Measurements from ENCODE around the gene KIAA1217. TPM values are rescaled to one million over a fixed set of nuclear protein-coding genes. Genes with fewer than 3 reads are reported as not detected.

KIAA1217 gene
- total and polyA plus RNA-seq, 2 of the 4 experiments (the other 2 are of a cell fraction), result 3.4 to 4.4 TPM

DNA sequence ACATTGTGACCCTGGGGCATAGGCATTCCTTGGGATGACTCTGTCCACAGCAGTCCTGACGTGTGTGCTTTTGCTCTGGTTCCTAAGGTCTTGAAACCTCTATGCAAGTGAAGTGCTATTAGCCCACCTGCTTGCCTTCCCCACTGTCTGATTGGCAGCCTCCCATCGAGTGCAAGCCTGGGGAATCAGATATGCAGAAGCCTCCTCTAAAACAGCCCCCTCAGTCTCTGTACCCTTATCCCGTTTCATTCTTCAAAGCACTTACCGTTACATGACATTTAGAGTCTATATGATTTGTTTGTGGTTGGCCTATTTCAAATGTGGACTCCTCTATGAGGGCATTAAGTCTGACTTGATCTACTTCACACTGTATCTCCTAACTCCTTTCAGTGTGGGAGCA, 4.3 kb downstream of the KIAA1217 start:
- H3K4me1 ChIP-seq (ENCODE audit: control insufficient read depth, insufficient read depth, low read length), result peaks cover 4% of the 10 kb centered on the region; the same call in 1 of the 2 replicates
- H3K18ac ChIP-seq (ENCODE audit: low read depth, low read length), result no peak overlapping the region
- H2AFZ ChIP-seq (replicated peaks; ENCODE audit: low read length, poor library complexity), result no peak overlapping the region
- no peak overlapping the region for H3K23ac ChIP-seq (ENCODE audit: low read depth, low read length)
- H3K27me3 ChIP-seq (ENCODE audit: control insufficient read depth, insufficient read depth, low read length), result peaks cover 3% of the 10 kb centered on the region; the same call in 1 of the 2 replicates
- no peak overlapping the region for H2BK15ac ChIP-seq (ENCODE audit: low read depth, low read length)
- dilution Hi-C loops (cut with HindIII; ENCODE audit: low sequenced_read_pairs, unreplicated experiment) (no loop called here), intact Hi-C loops (cut with micrococcal nuclease) (no loop called here), in situ Hi-C loops (cut with MboI; ENCODE audit: low sequenced_read_pairs) (loop anchor here (10.0 to 25.0 kb wide), 2 partner anchors 292 to 1051 kb away; no protein-coding TSS in a partner anchor)
- H4K20me1 ChIP-seq (ENCODE audit: insufficient read depth, low read length), result no peaks in the 10 kb centered on the region
- no peak overlapping the region for H3K27ac ChIP-seq (ENCODE audit: insufficient read depth, low read length)
- TF ChIP-seq RFX5 (IDR thresholded peaks at IDR 0.05; ENCODE audit: low read depth, low read length) (no peak), MAZ (IDR thresholded peaks at IDR 0.05; ENCODE audit: borderline replicate concordance, low read depth, low read length) (no peak), SMC3 (IDR thresholded peaks at IDR 0.05; ENCODE audit: low read depth, low read length) (no peak), CEBPB (IDR thresholded peaks at IDR 0.05; ENCODE audit: low read depth, low read length) (no peak), ELK1 (IDR thresholded peaks at IDR 0.05; ENCODE audit: borderline replicate concordance, low read depth, low read length) (no peak), POLR2A (IDR thresholded peaks at IDR 0.05; ENCODE audit: low read depth, low read length) (no peak), RAD21 (IDR thresholded peaks at IDR 0.05; ENCODE audit: low read length) (no peak), MAFK (IDR thresholded peaks at IDR 0.05; ENCODE audit: low read depth, low read length) (no peak)
- no peak overlapping the region for H3K4ac ChIP-seq (ENCODE audit: low read depth, low read length)
- H3K79me1 ChIP-seq (ENCODE audit: low read depth in 1 of 2, low read length in 2 of 2), result no peaks in the 10 kb centered on the region
- no peaks in the 10 kb centered on the region for H3K9me3 ChIP-seq (ENCODE audit: control insufficient read depth, insufficient read depth, low read length)
- H3K9me1 ChIP-seq (ENCODE audit: insufficient read depth, low read length), result no peaks in the 10 kb centered on the region
- no peak overlapping the region for H2AK9ac ChIP-seq (replicated peaks; ENCODE audit: low read depth, low read length, poor library complexity)
- H2AK5ac ChIP-seq (ENCODE audit: low read depth, low read length), result no peak overlapping the region
- no peak overlapping the region for H4K5ac ChIP-seq (ENCODE audit: low read depth, low read length)
- no peak for ATAC-seq (ENCODE audit: low read depth)
- no peak overlapping the region for H3K14ac ChIP-seq (replicated peaks; ENCODE audit: low read depth, low read length)
- H3K9ac ChIP-seq (ENCODE audit: low read depth, low read length), result no peak overlapping the region
- H2BK20ac ChIP-seq (ENCODE audit: low read depth, low read length), result no peak overlapping the region
- WGBS, 2 experiments (ENCODE audit: extremely low coverage in 2 of 2, insufficient read length in 1 of 2), result no CpG with 5 or more reads among the region's 4 CpGs
- H3K4me2 ChIP-seq (ENCODE audit: low read depth, low read length), result no peak overlapping the region
- H2BK5ac ChIP-seq (ENCODE audit: low read depth, low read length, poor library complexity, severe bottlenecking), result no peak overlapping the region
- H3K36me3 ChIP-seq (ENCODE audit: control insufficient read depth, insufficient read depth, low read length), result no peaks in the 10 kb centered on the region
- no peak for DNase-seq
- H3K56ac ChIP-seq (ENCODE audit: extremely low read depth, insufficient read depth, low read length), result no peak overlapping the region
- POLR2A ChIA-PET (ENCODE audit: unreplicated experiment), result no interaction called here
- no peak overlapping the region for H4K91ac ChIP-seq (ENCODE audit: insufficient read depth, low read depth, low read length)
- CTCF ChIA-PET, result no interaction called here
- no peak overlapping the region for H4K8ac ChIP-seq (ENCODE audit: low read depth in 2 of 2, low read length in 2 of 2)
- no peak overlapping the region for H2BK120ac ChIP-seq (ENCODE audit: low read depth, low read length)
- no TSS peak for BruUV-seq (replicated peaks)
- H3K4me3 ChIP-seq (ENCODE audit: insufficient read depth, low read depth, low read length), result no peak overlapping the region
